Thoracic aorta (tissue), 2 donors: ENCODE results near the gene TBXA2R. TPM values are rescaled to one million over a fixed set of nuclear protein-coding genes. Genes with fewer than 3 reads are reported as not detected.

Experiments
- ATAC-seq: fragments of 150-250 bp; one replicate; pipeline ENCODE4 v1.8.0; 2017; ENCODE audit warnings: low read depth; ENCODE audit not compliant: insufficient number of reproducible peaks, low FRiP score
- DNase-seq: peaks from one replicate; pipeline ENCODE4 v3.0.0-alpha.2; 2020; ENCODE audit warnings: low spot score
- H3K27ac ChIP-seq, 2 donors: fragments of 200-600 bp; sonication (generic); 1 replicate in 1 of 2; 2 replicates in 1 of 2; pipeline ENCODE4 v1.5.1; 2016; ENCODE audit warnings: mild to moderate bottlenecking in 2 of 2, moderate library complexity in 2 of 2
- H3K27me3 ChIP-seq: fragments of 200-600 bp; sonication (generic); replicated peaks from 2 replicates; pipeline ENCODE4 v1.6.0; 2016; ENCODE audit warnings: mild to moderate bottlenecking; ENCODE audit not compliant: insufficient read depth
- H3K36me3 ChIP-seq: fragments of 200-600 bp; sonication (generic); one replicate; pipeline ENCODE4 v1.5.1; 2016
- H3K4me1 ChIP-seq, 2 donors: fragments of 200-600 bp; sonication (generic); 1 replicate in 1 of 2; 2 replicates in 1 of 2; pipeline versions ENCODE4 v1.5.1 to v1.6.0; 2016; ENCODE audit warnings: low read depth in 2 of 2, mild to moderate bottlenecking in 1 of 2; ENCODE audit not compliant: control insufficient read depth in 1 of 2
- H3K4me3 ChIP-seq: fragments of 200-600 bp; sonication (generic); 2 replicates; pipeline ENCODE4 v1.5.1; 2016; ENCODE audit warnings: mild to moderate bottlenecking
- H3K9me3 ChIP-seq: fragments of 200-600 bp; sonication (generic); 2 replicates; pipeline ENCODE4 v1.5.1; 2016
- total RNA-seq, 2 donors: library from RNA; depleted of rRNA; stranded (reverse); fragments of >200 nt; gene quantifications; one replicate each; pipeline versions ENCODE4 v1.1.0 to v1.2.3, GENCODE V29; 2016
- TF ChIP-seq, protein P1 (sequence below): fragments of 200-600 bp; sonication (generic); IDR thresholded peaks from one replicate; pipeline ENCODE4 v1.5.1; 2019; ENCODE audit warnings: antibody characterized with exemption

The TBXA2R gene
- total RNA-seq, 2 donors from 2014 or later: 29.4 to 39.1 TPM

DNA sequence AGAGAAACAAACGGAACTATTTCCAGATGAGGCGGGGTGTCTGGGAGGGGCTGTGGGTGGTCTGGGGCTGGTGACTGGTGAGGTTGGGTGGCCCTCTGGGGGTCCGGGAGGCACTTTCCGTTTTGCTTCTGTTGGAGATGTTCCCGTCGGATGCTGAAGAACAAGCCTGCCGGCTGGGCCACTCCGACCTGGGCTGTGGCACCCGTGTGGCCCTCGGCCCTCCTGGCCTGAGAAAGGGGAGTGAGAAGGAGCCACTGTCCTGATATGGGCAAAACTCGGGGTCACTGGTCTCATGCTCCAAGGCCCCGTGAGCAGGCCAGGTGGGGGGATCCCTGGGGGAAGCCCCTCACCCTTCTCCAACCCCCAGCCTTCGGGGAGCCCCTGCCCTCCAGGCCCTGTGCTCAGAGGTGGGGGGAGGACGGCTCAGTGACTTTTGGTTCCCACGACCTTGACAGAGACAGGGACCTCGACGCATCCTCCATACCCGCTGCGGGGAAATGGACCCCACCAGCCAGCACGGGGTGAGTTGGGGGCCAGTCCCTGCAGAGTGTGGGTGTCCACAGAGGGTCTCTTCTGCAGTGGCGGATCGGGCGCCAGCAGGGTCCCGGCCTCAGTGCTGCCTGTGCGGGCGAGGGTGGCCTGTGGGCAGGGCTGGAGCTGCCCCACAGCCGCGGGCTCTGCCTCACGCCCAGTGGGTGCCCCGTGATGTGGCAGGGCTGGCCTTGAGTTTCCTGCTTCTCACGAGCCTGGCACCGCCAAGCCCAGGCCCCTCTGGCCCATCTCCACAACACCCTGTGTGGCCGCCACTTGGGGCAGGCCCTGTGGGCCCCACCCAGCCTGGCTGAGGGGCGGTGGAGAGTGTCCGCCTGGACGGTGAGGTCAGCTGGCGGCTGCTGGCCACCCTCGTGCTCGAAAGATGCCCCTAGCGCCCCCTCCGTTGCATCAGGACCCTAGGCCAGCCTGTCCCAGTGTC lies 4.4 kb upstream of the TBXA2R start:
- no peak for DNase-seq
- H3K4me3 ChIP-seq: no peak overlapping the region
- H3K36me3 ChIP-seq: peaks cover 13% of the 10 kb centered on the region
- no peak for ATAC-seq
- peaks cover 26 to 35% of the 10 kb centered on the region in 2 donors for H3K4me1 ChIP-seq
- H3K27ac ChIP-seq: peak overlapping the region; percentile 83 to 99
- H3K27me3 ChIP-seq: no peaks in the 10 kb centered on the region
- TF ChIP-seq, protein P1, sequence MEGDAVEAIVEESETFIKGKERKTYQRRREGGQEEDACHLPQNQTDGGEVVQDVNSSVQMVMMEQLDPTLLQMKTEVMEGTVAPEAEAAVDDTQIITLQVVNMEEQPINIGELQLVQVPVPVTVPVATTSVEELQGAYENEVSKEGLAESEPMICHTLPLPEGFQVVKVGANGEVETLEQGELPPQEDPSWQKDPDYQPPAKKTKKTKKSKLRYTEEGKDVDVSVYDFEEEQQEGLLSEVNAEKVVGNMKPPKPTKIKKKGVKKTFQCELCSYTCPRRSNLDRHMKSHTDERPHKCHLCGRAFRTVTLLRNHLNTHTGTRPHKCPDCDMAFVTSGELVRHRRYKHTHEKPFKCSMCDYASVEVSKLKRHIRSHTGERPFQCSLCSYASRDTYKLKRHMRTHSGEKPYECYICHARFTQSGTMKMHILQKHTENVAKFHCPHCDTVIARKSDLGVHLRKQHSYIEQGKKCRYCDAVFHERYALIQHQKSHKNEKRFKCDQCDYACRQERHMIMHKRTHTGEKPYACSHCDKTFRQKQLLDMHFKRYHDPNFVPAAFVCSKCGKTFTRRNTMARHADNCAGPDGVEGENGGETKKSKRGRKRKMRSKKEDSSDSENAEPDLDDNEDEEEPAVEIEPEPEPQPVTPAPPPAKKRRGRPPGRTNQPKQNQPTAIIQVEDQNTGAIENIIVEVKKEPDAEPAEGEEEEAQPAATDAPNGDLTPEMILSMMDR: no peak
- H3K9me3 ChIP-seq: no peaks in the 10 kb centered on the region

DNA sequence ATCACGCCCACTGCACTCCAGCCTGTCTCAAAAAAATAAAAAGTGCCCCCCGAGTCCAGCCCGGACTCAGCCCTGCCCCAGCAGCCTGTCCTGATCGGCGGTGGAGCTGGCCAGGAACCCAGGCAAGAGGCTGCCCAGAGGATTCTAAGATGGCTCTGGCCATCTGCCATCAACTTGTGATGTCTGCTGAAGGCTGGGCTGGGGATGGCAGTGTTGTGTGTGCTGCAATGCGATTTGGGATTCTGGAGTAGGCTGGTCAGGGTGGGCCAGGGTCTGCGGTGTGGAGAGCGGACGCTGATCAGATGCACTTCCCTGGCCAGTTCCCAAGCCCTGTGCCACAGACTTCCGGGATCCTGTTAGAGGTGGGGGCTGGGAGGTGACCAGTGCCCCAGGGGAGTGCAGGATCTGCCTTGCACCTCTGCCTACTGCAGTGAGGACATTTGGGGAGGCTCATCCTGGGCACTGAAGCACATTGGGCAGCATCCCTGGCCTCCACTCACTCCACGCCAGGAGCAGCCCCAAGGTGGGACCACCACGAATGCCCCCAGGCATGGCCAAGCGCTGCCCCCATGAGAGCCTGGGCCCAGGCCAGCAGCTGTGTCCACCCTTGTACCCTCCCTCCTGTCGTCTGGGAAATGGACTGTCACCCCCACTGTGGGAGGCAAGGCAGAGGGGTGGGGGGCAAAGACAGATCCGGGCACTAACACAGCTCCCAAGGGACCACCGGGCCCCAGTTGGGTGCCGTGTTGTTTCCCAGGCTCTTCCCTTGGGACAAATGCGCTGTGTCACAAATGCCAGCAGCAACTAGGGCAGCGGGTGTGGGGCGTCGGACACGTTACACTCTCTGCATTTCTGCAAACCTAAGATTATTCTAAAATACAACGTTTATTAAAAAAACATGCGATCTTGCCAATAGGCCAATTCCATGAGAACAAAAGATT lies 3.4 kb upstream of the TBXA2R start:
- peaks cover 10% of the 10 kb centered on the region for H3K36me3 ChIP-seq
- H3K27ac ChIP-seq: peak overlapping the region; percentile 83 to 99

DNA sequence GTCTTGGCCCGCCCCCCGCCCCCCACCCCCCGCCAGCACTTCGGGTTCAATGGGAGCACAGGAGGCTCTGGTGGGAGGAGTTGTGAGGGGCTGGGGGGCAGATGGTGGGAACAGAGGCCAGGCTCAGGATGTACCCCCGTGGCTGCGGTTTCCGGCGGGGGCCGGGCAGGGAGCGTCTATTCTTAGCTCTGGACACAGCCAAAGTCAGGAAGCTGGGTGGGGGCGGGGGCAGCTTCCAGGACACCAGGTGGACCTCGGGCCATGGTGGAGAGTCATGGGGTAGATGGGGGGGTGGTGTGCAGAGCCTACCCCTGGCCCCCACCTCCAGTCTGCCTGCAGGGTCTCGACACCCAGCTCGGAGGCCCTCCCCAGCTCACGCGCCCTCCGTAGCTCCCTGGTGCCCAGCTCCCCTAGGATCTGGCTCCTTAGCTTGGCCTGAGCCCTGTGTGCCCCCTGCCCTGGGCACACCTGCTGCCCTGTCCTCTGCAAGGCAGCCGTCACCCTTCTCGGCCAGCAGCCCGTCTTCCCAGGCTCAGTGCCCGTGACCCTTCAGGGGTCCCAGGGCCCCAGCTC lies 2.2 kb upstream of the TBXA2R start:
- ATAC-seq: no peak
- Histone ChIP-seq H3K36me3 (peaks cover 10% of the 10 kb centered on the region), H3K27ac (peak overlapping the region; percentile 83 to 99), H3K4me3 (peak overlapping the region; percentile 7), H3K27me3 (no peaks in the 10 kb centered on the region), H3K9me3 (no peaks in the 10 kb centered on the region), H3K4me1 (peaks cover 33 to 53% of the 10 kb centered on the region in 2 donors)
- TF ChIP-seq, protein P1: no peak
- no peak for DNase-seq

More for the DNA sequence above, 3.4 kb upstream of the TBXA2R start:
- H3K9me3 ChIP-seq: no peaks in the 10 kb centered on the region
- H3K4me3 ChIP-seq: no peak overlapping the region
- TF ChIP-seq, protein P1: no peak
- no peak for ATAC-seq
- no peaks in the 10 kb centered on the region for H3K27me3 ChIP-seq
- H3K4me1 ChIP-seq: peaks cover 26 to 42% of the 10 kb centered on the region in 2 donors
- no peak for DNase-seq

DNA sequence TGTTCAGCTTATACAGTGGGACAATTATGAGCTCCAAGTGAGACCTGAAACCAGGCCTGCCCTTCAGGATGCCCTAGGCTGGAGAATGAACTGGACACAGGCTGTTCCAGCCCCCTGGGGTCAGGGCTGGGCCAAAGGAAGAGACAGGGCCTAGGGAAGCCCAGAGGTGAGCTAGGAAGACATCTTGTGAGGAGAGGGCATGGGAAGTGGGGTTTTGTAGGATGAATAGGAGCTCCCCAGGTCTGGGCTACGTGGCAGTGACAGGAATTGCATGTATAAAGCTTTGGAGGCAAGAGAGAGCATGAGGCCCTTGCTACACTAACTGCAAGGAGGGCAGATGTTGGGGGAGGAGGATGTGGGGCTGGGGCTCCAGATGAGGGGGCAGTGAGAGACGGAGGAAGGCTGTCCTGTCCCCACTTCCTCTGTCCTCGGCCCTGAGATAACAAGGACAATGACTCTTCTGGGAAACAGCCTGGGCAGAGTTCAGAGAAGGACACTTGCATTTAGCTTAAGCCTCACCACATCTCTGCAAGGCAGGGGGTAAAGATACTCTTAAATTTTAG lies 1.5 kb upstream of the TBXA2R start:
- H3K4me1 ChIP-seq: peaks cover 38 to 60% of the 10 kb centered on the region in 2 donors
- ATAC-seq (no peak), DNase-seq (no peak)
- TF ChIP-seq, protein P1: no peak
- peak overlapping the region; percentile 98 to 99 for H3K27ac ChIP-seq
- no peaks in the 10 kb centered on the region for H3K9me3 ChIP-seq
- H3K4me3 ChIP-seq: peak overlapping the region; percentile 87
- no peaks in the 10 kb centered on the region for H3K27me3 ChIP-seq
- H3K36me3 ChIP-seq: peaks cover 10% of the 10 kb centered on the region
